Tibial artery (tissue), 4 donors: Measurements from ENCODE around the gene KRT78.

Source experiments
- DNase-seq, 2 donors: peaks; one replicate each; pipeline ENCODE4 v3.0.0-alpha.2; 2019
- H3K27ac ChIP-seq, 2 donors: fragments of 200-600 bp; sonication (generic) in 1 of 2; 1 replicate in 1 of 2; 2 replicates in 1 of 2; pipeline ENCODE4 v1.5.1; 2018 to 2019; ENCODE audit warnings: mild to moderate bottlenecking in 1 of 2
- H3K27me3 ChIP-seq, 2 donors: fragments of 200-600 bp; sonication (generic) in 1 of 2; one replicate each; pipeline versions ENCODE4 v1.5.1 to v1.6.0; 2016 to 2019
- H3K36me3 ChIP-seq, 3 donors: fragments of 200-600 bp; sonication (generic) in 2 of 3; one replicate each; pipeline ENCODE4 v1.5.1; 2016 to 2019; ENCODE audit warnings: mild to moderate bottlenecking in 2 of 3
- H3K4me1 ChIP-seq, 4 donors: fragments of 200-600 bp; sonication (generic) in 2 of 4; 1 replicate in 3 of 4; 2 replicates in 1 of 4; pipeline ENCODE4 v1.5.1; 2016 to 2019
- H3K4me3 ChIP-seq, 2 donors: fragments of 200-600 bp; sonication (generic) in 1 of 2; 1 replicate in 1 of 2; 2 replicates in 1 of 2; pipeline ENCODE4 v1.5.1; 2018 to 2019; ENCODE audit warnings: mild to moderate bottlenecking in 2 of 2
- H3K9me3 ChIP-seq, 3 donors: fragments of 200-600 bp; sonication (generic) in 1 of 3; one replicate each; pipeline ENCODE4 v1.5.1; 2016 to 2019
- CTCF ChIP-seq, 2 experiments: fragments of 200-600 bp in 1 of 2; fragments of 450-650 bp in 1 of 2; IDR thresholded peaks; one replicate each; pipeline ENCODE4 v1.5.1; 2017 to 2019; ENCODE audit warnings: antibody characterized with exemption in 2 of 2, mild to moderate bottlenecking in 1 of 2, moderate library complexity in 1 of 2
- intact Hi-C: fragments of 100-400 bp; cut with DNase I; formaldehyde crosslinking; loops from one replicate; pipeline ENCODE4 v1.15.0; 2023; ENCODE audit warnings: low total_unique reads

The KRT78 gene

GRCh38 chr12:52813203-52813819 lies 35.5 kb downstream of the KRT78 start:
- Histone ChIP-seq H3K4me1 (no peaks in the 10 kb centered on the region), H3K4me3 (no peak overlapping the region), H3K9me3 (no peaks in the 10 kb centered on the region), H3K27ac (no peak overlapping the region), H3K27me3 (peaks cover 0 to 12% of the 10 kb centered on the region in 2 donors), H3K36me3 (no peaks in the 10 kb centered on the region)
- intact Hi-C loops, result no loop called here
- TF ChIP-seq CTCF (IDR thresholded peaks at IDR 0.05), result no peak
- DNase-seq, result no peak

GRCh38 chr12:52812749-52813148 lies 36.0 kb downstream of the KRT78 start:
- no peaks in the 10 kb centered on the region for H3K36me3 ChIP-seq
- no peak for TF ChIP-seq CTCF (IDR thresholded peaks at IDR 0.05)
- H3K4me3 ChIP-seq, result no peak overlapping the region
- no peaks in the 10 kb centered on the region for H3K4me1 ChIP-seq
- H3K9me3 ChIP-seq, result no peaks in the 10 kb centered on the region
- no peak overlapping the region for H3K27ac ChIP-seq
- peaks cover 0 to 12% of the 10 kb centered on the region in 2 donors for H3K27me3 ChIP-seq
- no peak for DNase-seq
- intact Hi-C loops, result no loop called here

GRCh38 chr12:52812073-52812400 lies 36.8 kb downstream of the KRT78 start:
- H3K4me1 ChIP-seq, result no peaks in the 10 kb centered on the region
- H3K4me3 ChIP-seq, result no peak overlapping the region
- H3K36me3 ChIP-seq, result no peaks in the 10 kb centered on the region
- no peak for DNase-seq
- no peak overlapping the region for H3K27ac ChIP-seq
- H3K27me3 ChIP-seq, result peaks cover 0 to 7% of the 10 kb centered on the region in 2 donors
- H3K9me3 ChIP-seq, result no peaks in the 10 kb centered on the region
- no peak for TF ChIP-seq CTCF (IDR thresholded peaks at IDR 0.05)
- intact Hi-C loops, result no loop called here

- TF ChIP-seq CTCF (IDR thresholded peaks at IDR 0.05), result no peak
- Histone ChIP-seq H3K4me1 (no peaks in the 10 kb centered on the region), H3K36me3 (no peaks in the 10 kb centered on the region), H3K27me3 (peaks cover 0 to 6% of the 10 kb centered on the region in 2 donors), H3K4me3 (no peak overlapping the region), H3K9me3 (no peaks in the 10 kb centered on the region), H3K27ac (no peak overlapping the region)
- intact Hi-C loops, result no loop called here
- no peak for DNase-seq
Measured at GRCh38 chr12:52811191-52812072, 37.4 kb downstream of the KRT78 start.

GRCh38 chr12:52810554-52810953 lies 38.2 kb downstream of the KRT78 start:
- no peak for DNase-seq
- Histone ChIP-seq H3K4me1 (no peaks in the 10 kb centered on the region), H3K27ac (no peak overlapping the region), H3K9me3 (no peaks in the 10 kb centered on the region), H3K27me3 (peaks cover 0 to 6% of the 10 kb centered on the region in 2 donors), H3K36me3 (no peaks in the 10 kb centered on the region), H3K4me3 (no peak overlapping the region)
- TF ChIP-seq CTCF (IDR thresholded peaks at IDR 0.05), result no peak
- intact Hi-C loops, result no loop called here
